Transverse colon (tissue), 3 donors: Measurements from ENCODE around the gene CXCL17.

Experiments used
- CTCF ChIP-seq, 5 experiments: fragments of 200-600 bp in 3 of 5; fragments of 450-650 bp in 2 of 5; sonication (generic) in 3 of 5; IDR thresholded peaks; 1 replicate in 2 of 5; 2 replicates in 3 of 5; pipeline ENCODE4 v1.5.1; 2016 to 2017; ENCODE audit warnings: antibody characterized with exemption in 5 of 5, inconsistent platforms in 3 of 5, mild to moderate bottlenecking in 2 of 5, moderate library complexity in 1 of 5
- POLR2A ChIP-seq: fragments of 450-650 bp; IDR thresholded peaks from one replicate; pipeline ENCODE4 v1.6.1; 2016; ENCODE audit warnings: antibody characterized with exemption, mild to moderate bottlenecking, moderate library complexity

GRCh38 chr19:42469311-42470235, 26.8 kb upstream of the CXCL17 start:
- TF ChIP-seq CTCF (IDR thresholded peaks at IDR 0.05) (no peak), POLR2A (no peak)
